ENCODE results near the gene KANK4.

- TF ChIP-seq RAD21 (IDR thresholded peaks at IDR 0.05; ENCODE audit: low read depth) (no peak), MAX (IDR thresholded peaks at IDR 0.05) (no peak), TAF1 (IDR thresholded peaks at IDR 0.05; ENCODE audit: low read depth) (no peak), CEBPB (IDR thresholded peaks at IDR 0.05) (no peak), ZBTB7A (IDR thresholded peaks at IDR 0.05; ENCODE audit: low read depth) (no peak)
Observed at GRCh38 chr1:62208087-62208486, 111.1 kb downstream of the KANK4 start.
